ENCODE results near the gene DMBX1. TPM values are rescaled to one million over a fixed set of nuclear protein-coding genes. Genes with fewer than 3 reads are reported as not detected.

DMBX1 gene
- total and polyA plus RNA-seq, 2 donors (not counting 1 experiment from before 2014, with no cell fraction given): not detected

- no peak for DNase-seq
- H3K79me2 ChIP-seq (ENCODE audit: control insufficient read depth, insufficient read depth, low read length): no peaks in the 10 kb centered on the region
- no peaks in the 10 kb centered on the region for H3K9me3 ChIP-seq (ENCODE audit: control extremely low read depth in 1 of 3, control insufficient read depth in 2 of 3, insufficient read depth in 1 of 3, low read length in 2 of 3)
- H3K9ac ChIP-seq (ENCODE audit: low read length): no peak overlapping the region
- WGBS (ENCODE audit: insufficient coverage): 96% methylated on average over 17 of the region's 19 CpGs
- ChIA-PET CTCF (no interaction called here), POLR2A (no interaction called here)
- H3K9me3 Mint-ChIP-seq (ENCODE audit: insufficient read depth): no peaks in the 10 kb centered on the region
- H3K27me3 ChIP-seq (replicated peaks in 1 of 4; ENCODE audit: control extremely low read depth in 1 of 4, control insufficient read depth in 3 of 4, insufficient read depth in 4 of 4, low read length in 3 of 4): peaks cover 0 to 30% (median 4%) of the 10 kb centered on the region in 4 experiments
- H3K36me3 ChIP-seq (replicated peaks in 1 of 2; ENCODE audit: control extremely low read depth in 1 of 2, control insufficient read depth in 1 of 2, extremely low read depth in 1 of 2, insufficient read depth in 2 of 2, low read length in 1 of 2): no peaks in the 10 kb centered on the region
- H2AFZ ChIP-seq (ENCODE audit: insufficient read depth, low read depth, low read length, poor library complexity, severe bottlenecking): no peak overlapping the region
- no peak overlapping the region for H3K27ac ChIP-seq (ENCODE audit: low read length in 2 of 2)
- peaks cover 49% of the 10 kb centered on the region for H3K27me3 Mint-ChIP-seq
- H3K4me2 ChIP-seq (replicated peaks; ENCODE audit: low read depth, low read length, poor library complexity, severe bottlenecking): no peak overlapping the region
- intact Hi-C loops (cut with micrococcal nuclease): no loop called here
- H4K20me1 ChIP-seq (ENCODE audit: control insufficient read depth, insufficient read depth, low read length, poor library complexity, severe bottlenecking): no peaks in the 10 kb centered on the region
- H3K4me1 ChIP-seq (ENCODE audit: control insufficient read depth in 2 of 2, insufficient read depth in 2 of 2, low read length in 2 of 2): no peaks in the 10 kb centered on the region
- no peak overlapping the region for H3K4me3 ChIP-seq (ENCODE audit: control extremely low read depth in 1 of 5, extremely low read depth in 1 of 5, insufficient read depth in 1 of 5, low read depth in 2 of 5, low read length in 4 of 5)
- H3K4me1 Mint-ChIP-seq: no peaks in the 10 kb centered on the region
- H3K4me3 Mint-ChIP-seq: no peak overlapping the region
- no peak for ATAC-seq (ENCODE audit: low read depth)
- TF ChIP-seq, protein P1, sequence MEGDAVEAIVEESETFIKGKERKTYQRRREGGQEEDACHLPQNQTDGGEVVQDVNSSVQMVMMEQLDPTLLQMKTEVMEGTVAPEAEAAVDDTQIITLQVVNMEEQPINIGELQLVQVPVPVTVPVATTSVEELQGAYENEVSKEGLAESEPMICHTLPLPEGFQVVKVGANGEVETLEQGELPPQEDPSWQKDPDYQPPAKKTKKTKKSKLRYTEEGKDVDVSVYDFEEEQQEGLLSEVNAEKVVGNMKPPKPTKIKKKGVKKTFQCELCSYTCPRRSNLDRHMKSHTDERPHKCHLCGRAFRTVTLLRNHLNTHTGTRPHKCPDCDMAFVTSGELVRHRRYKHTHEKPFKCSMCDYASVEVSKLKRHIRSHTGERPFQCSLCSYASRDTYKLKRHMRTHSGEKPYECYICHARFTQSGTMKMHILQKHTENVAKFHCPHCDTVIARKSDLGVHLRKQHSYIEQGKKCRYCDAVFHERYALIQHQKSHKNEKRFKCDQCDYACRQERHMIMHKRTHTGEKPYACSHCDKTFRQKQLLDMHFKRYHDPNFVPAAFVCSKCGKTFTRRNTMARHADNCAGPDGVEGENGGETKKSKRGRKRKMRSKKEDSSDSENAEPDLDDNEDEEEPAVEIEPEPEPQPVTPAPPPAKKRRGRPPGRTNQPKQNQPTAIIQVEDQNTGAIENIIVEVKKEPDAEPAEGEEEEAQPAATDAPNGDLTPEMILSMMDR (IDR thresholded peaks at IDR 0.05): no peak
- no peak for TF ChIP-seq EZH2 (IDR thresholded peaks at IDR 0.05; ENCODE audit: borderline replicate concordance, insufficient read depth, low read depth, low read length, poor library complexity, severe bottlenecking)
- H3K27ac Mint-ChIP-seq: no peak overlapping the region
Measured at GRCh38 chr1:46497665-46498064, 8.0 kb downstream of the DMBX1 start.

GRCh38 chr1:46501528-46501927, 11.9 kb downstream of the DMBX1 start:
- TF ChIP-seq EZH2 (IDR thresholded peaks at IDR 0.05; ENCODE audit: borderline replicate concordance, insufficient read depth, low read depth, low read length, poor library complexity, severe bottlenecking): no peak
- TF ChIP-seq, protein P1 (IDR thresholded peaks at IDR 0.05): no peak
- H3K9ac ChIP-seq (ENCODE audit: low read length): no peak overlapping the region
- no peak overlapping the region for H3K27ac ChIP-seq (ENCODE audit: low read length in 2 of 2)
- POLR2A ChIA-PET: no interaction called here
- H2AFZ ChIP-seq (ENCODE audit: insufficient read depth, low read depth, low read length, poor library complexity, severe bottlenecking): no peak overlapping the region
- H3K9me3 ChIP-seq (ENCODE audit: control extremely low read depth in 1 of 3, control insufficient read depth in 2 of 3, insufficient read depth in 1 of 3, low read length in 2 of 3): no peaks in the 10 kb centered on the region
- no peaks in the 10 kb centered on the region for H3K4me1 ChIP-seq (ENCODE audit: control insufficient read depth in 2 of 2, insufficient read depth in 2 of 2, low read length in 2 of 2)
- H3K9me3 Mint-ChIP-seq (ENCODE audit: insufficient read depth): no peaks in the 10 kb centered on the region
- H3K36me3 ChIP-seq (replicated peaks in 1 of 2; ENCODE audit: control extremely low read depth in 1 of 2, control insufficient read depth in 1 of 2, extremely low read depth in 1 of 2, insufficient read depth in 2 of 2, low read length in 1 of 2): no peaks in the 10 kb centered on the region
- no peaks in the 10 kb centered on the region for H4K20me1 ChIP-seq (ENCODE audit: control insufficient read depth, insufficient read depth, low read length, poor library complexity, severe bottlenecking)
- WGBS (ENCODE audit: insufficient coverage): no CpG with 5 or more reads among the region's 3 CpGs
- peaks cover 36% of the 10 kb centered on the region for H3K27me3 Mint-ChIP-seq
- peaks cover 0 to 16% (median 3%) of the 10 kb centered on the region in 4 experiments for H3K27me3 ChIP-seq (replicated peaks in 1 of 4; ENCODE audit: control extremely low read depth in 1 of 4, control insufficient read depth in 3 of 4, insufficient read depth in 4 of 4, low read length in 3 of 4)
- no peak overlapping the region for H3K4me3 Mint-ChIP-seq
- H3K79me2 ChIP-seq (ENCODE audit: control insufficient read depth, insufficient read depth, low read length): no peaks in the 10 kb centered on the region
- H3K4me1 Mint-ChIP-seq: no peaks in the 10 kb centered on the region
- H3K4me2 ChIP-seq (replicated peaks; ENCODE audit: low read depth, low read length, poor library complexity, severe bottlenecking): no peak overlapping the region
- H3K27ac Mint-ChIP-seq: no peak overlapping the region
- DNase-seq: no peak
- intact Hi-C loops (cut with micrococcal nuclease): no loop called here
- H3K4me3 ChIP-seq (ENCODE audit: control extremely low read depth in 1 of 5, extremely low read depth in 1 of 5, insufficient read depth in 1 of 5, low read depth in 2 of 5, low read length in 4 of 5): no peak overlapping the region
- CTCF ChIA-PET: interaction anchor here (0.6 to 1.0 kb wide), 2 partner anchors 13 to 43 kb away, joined by 3 read pairs; no protein-coding TSS in a partner anchor
- no peak for ATAC-seq (ENCODE audit: low read depth)
